GM21619 (cell line): ENCODE measurements around the gene FN1.

Experiments used
- ATAC-seq: cut with Tn5 transposase; IDR thresholded peaks from one replicate; pipeline ENCODE4 v1.9.1; 2021; ENCODE audit not compliant: unreplicated experiment

Gene FN1

GRCh38 chr2:215356334-215356947 lies 79.4 kb downstream of the FN1 start:
- ATAC-seq: no peak

GRCh38 chr2:215355801-215356200 lies 80.1 kb downstream of the FN1 start:
- no peak for ATAC-seq

GRCh38 chr2:215354771-215355695 lies 80.8 kb downstream of the FN1 start:
- no peak for ATAC-seq

- ATAC-seq: no peak
Measured at GRCh38 chr2:215352602-215353001, 83.3 kb downstream of the FN1 start.

- no peak for ATAC-seq
Measured at GRCh38 chr2:215347878-215348277, 88.0 kb downstream of the FN1 start.

GRCh38 chr2:215338883-215339679 lies 96.8 kb downstream of the FN1 start:
- no peak for ATAC-seq

GRCh38 chr2:215332872-215333595 lies 102.8 kb downstream of the FN1 start:
- peak; percentile 73 for ATAC-seq

GRCh38 chr2:215328066-215328465 lies 107.8 kb downstream of the FN1 start:
- ATAC-seq: no peak

- no peak for ATAC-seq
Measured at GRCh38 chr2:215324811-215325210, 111.1 kb downstream of the FN1 start.

- no peak for ATAC-seq
Measured at GRCh38 chr2:215320679-215321078, 115.2 kb downstream of the FN1 start.

GRCh38 chr2:215320102-215320501 lies 115.8 kb downstream of the FN1 start:
- no peak for ATAC-seq

- ATAC-seq: no peak
Measured at GRCh38 chr2:215319500-215319899, 116.4 kb downstream of the FN1 start.

GRCh38 chr2:215316336-215316735 lies 119.5 kb downstream of the FN1 start:
- no peak for ATAC-seq

GRCh38 chr2:215315301-215315700 lies 120.6 kb downstream of the FN1 start:
- ATAC-seq: no peak

GRCh38 chr2:215314896-215315295 lies 121.0 kb downstream of the FN1 start:
- no peak for ATAC-seq

GRCh38 chr2:215313255-215313613 lies 122.6 kb downstream of the FN1 start:
- no peak for ATAC-seq

- peak; percentile 99 for ATAC-seq
Measured at GRCh38 chr2:215311625-215312396, 124.1 kb downstream of the FN1 start, which contains the start of gene ATIC. Gene ATIC, plus strand, starts transcription at chr2:215312059. Its CDS starts 84 bp downstream, at chr2:215312143.

- ATAC-seq: peak; percentile 17
Measured at GRCh38 chr2:215311259-215311624, 124.6 kb downstream of the FN1 start.
